ENCODE results near the gene FILIP1L. TPM values are rescaled to one million over a fixed set of nuclear protein-coding genes. Genes with fewer than 3 reads are reported as not detected.
A peak's percentile ranks its signal among the peaks of the same experiment; 100 is the strongest.

FILIP1L gene
- total and polyA plus RNA-seq, 2 of the 13 experiments (the other 11 are each of a cell fraction or from before 2014, with no cell fraction given): 8.1 to 187 TPM

DNA sequence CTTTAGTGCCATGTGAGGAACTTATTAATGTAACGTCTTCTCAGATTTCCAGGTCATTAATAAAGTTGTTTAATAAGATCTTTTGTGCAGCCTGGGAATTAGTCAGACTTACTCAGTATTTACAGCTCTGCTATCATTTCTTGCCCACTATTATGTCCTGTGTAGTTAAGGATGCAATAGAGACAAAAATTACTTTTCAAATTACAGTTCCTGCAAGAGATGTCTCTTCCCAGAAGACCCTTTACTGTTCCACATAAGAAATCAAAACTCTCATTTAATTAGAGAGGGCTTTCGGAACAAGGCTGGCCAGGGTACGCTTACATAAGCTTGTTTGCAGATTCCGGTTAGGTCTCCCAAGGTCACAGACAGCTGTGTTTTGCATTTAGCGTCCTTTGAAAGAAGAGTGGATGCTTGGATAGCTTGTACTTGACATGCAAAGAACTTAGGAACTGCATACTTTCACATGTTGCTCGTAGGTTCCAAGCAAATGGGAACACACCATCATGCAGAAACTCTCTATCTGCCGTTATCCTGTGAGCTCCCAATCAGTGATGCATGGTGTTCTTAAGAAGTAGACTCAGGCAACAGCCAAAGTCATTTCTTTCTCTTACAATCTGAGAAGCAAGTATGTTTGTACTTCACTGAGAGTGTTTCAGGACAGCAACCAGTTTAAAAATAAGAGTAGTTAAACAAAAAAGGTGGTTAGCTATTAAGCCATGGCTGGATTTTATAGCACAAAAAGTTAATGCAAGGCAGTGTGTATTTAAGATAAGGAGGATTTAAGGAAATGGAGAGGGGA lies 37.4 kb downstream of the FILIP1L start (continued):
- TF ChIP-seq, protein P1, sequence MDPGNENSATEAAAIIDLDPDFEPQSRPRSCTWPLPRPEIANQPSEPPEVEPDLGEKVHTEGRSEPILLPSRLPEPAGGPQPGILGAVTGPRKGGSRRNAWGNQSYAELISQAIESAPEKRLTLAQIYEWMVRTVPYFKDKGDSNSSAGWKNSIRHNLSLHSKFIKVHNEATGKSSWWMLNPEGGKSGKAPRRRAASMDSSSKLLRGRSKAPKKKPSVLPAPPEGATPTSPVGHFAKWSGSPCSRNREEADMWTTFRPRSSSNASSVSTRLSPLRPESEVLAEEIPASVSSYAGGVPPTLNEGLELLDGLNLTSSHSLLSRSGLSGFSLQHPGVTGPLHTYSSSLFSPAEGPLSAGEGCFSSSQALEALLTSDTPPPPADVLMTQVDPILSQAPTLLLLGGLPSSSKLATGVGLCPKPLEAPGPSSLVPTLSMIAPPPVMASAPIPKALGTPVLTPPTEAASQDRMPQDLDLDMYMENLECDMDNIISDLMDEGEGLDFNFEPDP (CRISPR knock-in tag; conservative IDR thresholded peaks at IDR 0.05): no peak
- TF ChIP-seq, protein P2, sequence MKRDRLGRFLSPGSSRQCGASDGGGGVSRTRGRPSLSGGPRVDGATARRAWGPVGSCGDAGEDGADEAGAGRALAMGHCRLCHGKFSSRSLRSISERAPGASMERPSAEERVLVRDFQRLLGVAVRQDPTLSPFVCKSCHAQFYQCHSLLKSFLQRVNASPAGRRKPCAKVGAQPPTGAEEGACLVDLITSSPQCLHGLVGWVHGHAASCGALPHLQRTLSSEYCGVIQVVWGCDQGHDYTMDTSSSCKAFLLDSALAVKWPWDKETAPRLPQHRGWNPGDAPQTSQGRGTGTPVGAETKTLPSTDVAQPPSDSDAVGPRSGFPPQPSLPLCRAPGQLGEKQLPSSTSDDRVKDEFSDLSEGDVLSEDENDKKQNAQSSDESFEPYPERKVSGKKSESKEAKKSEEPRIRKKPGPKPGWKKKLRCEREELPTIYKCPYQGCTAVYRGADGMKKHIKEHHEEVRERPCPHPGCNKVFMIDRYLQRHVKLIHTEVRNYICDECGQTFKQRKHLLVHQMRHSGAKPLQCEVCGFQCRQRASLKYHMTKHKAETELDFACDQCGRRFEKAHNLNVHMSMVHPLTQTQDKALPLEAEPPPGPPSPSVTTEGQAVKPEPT (CRISPR knock-in tag; IDR thresholded peaks at IDR 0.05; ENCODE audit: low read depth): no peak
- peak; percentile 63; the same call in 1 of the 2 replicates for TF ChIP-seq PPARG (CRISPR knock-in tag; conservative IDR thresholded peaks at IDR 0.05)
- TF ChIP-seq ZNF12 (CRISPR knock-in tag; IDR thresholded peaks at IDR 0.05): 0 out of 2 replicates have a peak, but pooled peaks have one; percentile 0
- TF ChIP-seq ZNF230 (CRISPR knock-in tag; IDR thresholded peaks at IDR 0.05): 0 out of 2 replicates have a peak, but pooled peaks have one; percentile 37
- no peak for TF ChIP-seq MATR3 (CRISPR knock-in tag; IDR thresholded peaks at IDR 0.05)
- TF ChIP-seq ZNF510 (CRISPR knock-in tag; IDR thresholded peaks at IDR 0.05; ENCODE audit: low read depth): no peak
- peak; percentile 88 for TF ChIP-seq MED13 (CRISPR knock-in tag; IDR thresholded peaks at IDR 0.05)
- no peak for TF ChIP-seq ZNF451 (CRISPR knock-in tag; IDR thresholded peaks at IDR 0.05)
- TF ChIP-seq TGIF2 (CRISPR knock-in tag; IDR thresholded peaks at IDR 0.05): 0 out of 2 replicates have a peak, but pooled peaks have one; percentile 48
- TF ChIP-seq, protein P3, sequence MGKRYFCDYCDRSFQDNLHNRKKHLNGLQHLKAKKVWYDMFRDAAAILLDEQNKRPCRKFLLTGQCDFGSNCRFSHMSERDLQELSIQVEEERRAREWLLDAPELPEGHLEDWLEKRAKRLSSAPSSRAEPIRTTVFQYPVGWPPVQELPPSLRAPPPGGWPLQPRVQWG (CRISPR knock-in tag; IDR thresholded peaks at IDR 0.05; ENCODE audit: borderline replicate concordance, low read depth): no peak
- TF ChIP-seq, protein P4, sequence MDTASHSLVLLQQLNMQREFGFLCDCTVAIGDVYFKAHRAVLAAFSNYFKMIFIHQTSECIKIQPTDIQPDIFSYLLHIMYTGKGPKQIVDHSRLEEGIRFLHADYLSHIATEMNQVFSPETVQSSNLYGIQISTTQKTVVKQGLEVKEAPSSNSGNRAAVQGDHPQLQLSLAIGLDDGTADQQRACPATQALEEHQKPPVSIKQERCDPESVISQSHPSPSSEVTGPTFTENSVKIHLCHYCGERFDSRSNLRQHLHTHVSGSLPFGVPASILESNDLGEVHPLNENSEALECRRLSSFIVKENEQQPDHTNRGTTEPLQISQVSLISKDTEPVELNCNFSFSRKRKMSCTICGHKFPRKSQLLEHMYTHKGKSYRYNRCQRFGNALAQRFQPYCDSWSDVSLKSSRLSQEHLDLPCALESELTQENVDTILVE (CRISPR knock-in tag; IDR thresholded peaks at IDR 0.05): no peak; the same call in 1 of the 2 replicates
- TF ChIP-seq RBFOX2 (IDR thresholded peaks at IDR 0.05; ENCODE audit: low read depth, low read length): 0 out of 2 replicates have a peak, but pooled peaks have one; percentile 41
- TF ChIP-seq FOXM1 (CRISPR knock-in tag; IDR thresholded peaks at IDR 0.05): peak; percentile 89; the same call in 1 of the 2 replicates
- 0 out of 2 replicates have a peak, but pooled peaks have one; percentile 83 for TF ChIP-seq KDM4B (CRISPR knock-in tag; IDR thresholded peaks at IDR 0.05)
- TF ChIP-seq, protein P5, sequence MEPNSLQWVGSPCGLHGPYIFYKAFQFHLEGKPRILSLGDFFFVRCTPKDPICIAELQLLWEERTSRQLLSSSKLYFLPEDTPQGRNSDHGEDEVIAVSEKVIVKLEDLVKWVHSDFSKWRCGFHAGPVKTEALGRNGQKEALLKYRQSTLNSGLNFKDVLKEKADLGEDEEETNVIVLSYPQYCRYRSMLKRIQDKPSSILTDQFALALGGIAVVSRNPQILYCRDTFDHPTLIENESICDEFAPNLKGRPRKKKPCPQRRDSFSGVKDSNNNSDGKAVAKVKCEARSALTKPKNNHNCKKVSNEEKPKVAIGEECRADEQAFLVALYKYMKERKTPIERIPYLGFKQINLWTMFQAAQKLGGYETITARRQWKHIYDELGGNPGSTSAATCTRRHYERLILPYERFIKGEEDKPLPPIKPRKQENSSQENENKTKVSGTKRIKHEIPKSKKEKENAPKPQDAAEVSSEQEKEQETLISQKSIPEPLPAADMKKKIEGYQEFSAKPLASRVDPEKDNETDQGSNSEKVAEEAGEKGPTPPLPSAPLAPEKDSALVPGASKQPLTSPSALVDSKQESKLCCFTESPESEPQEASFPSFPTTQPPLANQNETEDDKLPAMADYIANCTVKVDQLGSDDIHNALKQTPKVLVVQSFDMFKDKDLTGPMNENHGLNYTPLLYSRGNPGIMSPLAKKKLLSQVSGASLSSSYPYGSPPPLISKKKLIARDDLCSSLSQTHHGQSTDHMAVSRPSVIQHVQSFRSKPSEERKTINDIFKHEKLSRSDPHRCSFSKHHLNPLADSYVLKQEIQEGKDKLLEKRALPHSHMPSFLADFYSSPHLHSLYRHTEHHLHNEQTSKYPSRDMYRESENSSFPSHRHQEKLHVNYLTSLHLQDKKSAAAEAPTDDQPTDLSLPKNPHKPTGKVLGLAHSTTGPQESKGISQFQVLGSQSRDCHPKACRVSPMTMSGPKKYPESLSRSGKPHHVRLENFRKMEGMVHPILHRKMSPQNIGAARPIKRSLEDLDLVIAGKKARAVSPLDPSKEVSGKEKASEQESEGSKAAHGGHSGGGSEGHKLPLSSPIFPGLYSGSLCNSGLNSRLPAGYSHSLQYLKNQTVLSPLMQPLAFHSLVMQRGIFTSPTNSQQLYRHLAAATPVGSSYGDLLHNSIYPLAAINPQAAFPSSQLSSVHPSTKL (CRISPR knock-in tag; IDR thresholded peaks at IDR 0.05): peak; percentile 97
- TF ChIP-seq ISL2 (CRISPR knock-in tag; IDR thresholded peaks at IDR 0.05): peak; percentile 97
- no peak for TF ChIP-seq ZNF703 (CRISPR knock-in tag; IDR thresholded peaks at IDR 0.05; ENCODE audit: borderline replicate concordance)
- peak; percentile 69; the same call in 1 of the 2 replicates for TF ChIP-seq HMG20B (CRISPR knock-in tag; conservative IDR thresholded peaks at IDR 0.05)
- TF ChIP-seq SMAD3 (CRISPR knock-in tag; IDR thresholded peaks at IDR 0.05): peak; percentile 79; the same call in 1 of the 2 replicates
- TF ChIP-seq ZFP37 (CRISPR knock-in tag; IDR thresholded peaks at IDR 0.05; ENCODE audit: borderline replicate concordance): 0 out of 2 replicates have a peak, but pooled peaks have one; percentile 26

Data from HepG2 (cell line).